Activated T-cell treated with anti-CD3 and anti-CD28 coated beads, Interleukin-2, amount 50 U/mL, for 1 hour (primary cell): Measurements from ENCODE around the gene RAB11FIP2.

Source experiments
- DNase-seq: peaks from one replicate; pipeline ENCODE4 v3.0.0-alpha.2; 2020

The RAB11FIP2 gene

DNA sequence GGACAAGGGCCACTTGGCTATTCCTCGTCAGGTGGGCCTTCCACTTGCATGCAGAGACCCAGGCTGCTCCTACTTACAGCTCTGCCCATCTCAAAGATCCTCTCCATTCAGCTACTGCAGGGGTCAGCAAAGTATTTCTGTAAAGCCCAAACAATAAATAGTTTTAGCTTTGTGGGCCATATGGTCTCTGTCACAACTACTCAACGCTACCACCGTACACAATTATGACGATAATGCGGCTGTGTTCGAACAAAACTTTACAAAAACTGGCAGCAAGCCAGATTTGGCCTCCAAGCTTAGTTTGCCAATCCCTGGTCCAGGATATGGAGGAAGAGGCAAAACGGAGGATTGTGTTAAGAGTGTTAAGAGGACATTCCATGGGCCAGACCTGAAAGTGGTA lies 12.8 kb downstream of the RAB11FIP2 start:
- no peak for DNase-seq

DNA sequence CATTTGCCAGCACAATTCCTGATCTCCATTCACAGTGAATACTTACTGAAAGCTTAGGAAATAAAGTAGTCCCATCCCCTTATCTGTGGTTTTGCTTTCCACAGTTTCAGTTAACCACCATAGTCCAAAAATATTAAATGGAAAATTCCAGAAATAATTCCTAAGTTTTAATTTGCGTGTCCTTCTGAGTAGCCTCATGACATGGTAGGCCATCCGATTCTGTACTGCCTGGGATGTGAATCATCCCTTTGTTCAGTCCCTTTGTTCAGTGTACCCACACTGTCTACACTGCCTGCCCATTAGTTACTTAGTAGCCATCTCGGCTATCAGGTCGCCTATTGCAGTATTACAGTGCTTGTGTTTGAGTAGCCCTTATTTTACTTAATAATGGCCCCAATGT lies 14.2 kb downstream of the RAB11FIP2 start:
- no peak for DNase-seq

DNA sequence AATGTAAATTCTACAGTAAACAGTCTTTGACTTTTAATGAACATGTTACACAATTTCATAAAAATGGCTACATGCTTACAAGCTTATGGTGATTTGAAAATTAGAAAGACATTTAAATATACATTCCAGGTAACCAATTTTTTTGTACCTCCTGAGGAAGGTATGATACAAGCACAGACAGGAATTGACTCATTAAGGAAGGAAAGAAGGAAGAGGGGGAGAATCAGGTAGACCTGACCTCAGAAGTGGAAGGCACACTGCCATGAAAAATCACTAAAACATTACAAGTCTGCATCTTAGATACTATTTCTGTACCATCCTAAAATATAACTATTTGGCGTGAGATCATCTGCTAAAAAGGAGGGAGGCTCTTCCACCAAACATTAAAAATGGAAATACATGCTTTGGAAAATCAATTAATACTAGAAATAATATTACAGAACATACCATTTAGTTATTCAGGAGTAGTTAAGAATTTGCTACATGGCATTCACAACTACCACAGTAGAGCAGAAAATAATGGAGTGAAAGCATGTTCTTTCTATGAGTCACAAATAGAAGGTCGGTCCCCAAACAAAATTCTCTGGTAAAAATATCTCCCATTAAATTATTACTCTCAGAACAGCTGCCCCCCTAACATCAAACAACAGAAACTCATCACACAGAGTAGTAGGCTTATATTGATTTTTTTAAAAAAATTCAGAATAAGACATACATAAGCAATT lies 15.2 kb downstream of the RAB11FIP2 start:
- DNase-seq: no peak

DNA sequence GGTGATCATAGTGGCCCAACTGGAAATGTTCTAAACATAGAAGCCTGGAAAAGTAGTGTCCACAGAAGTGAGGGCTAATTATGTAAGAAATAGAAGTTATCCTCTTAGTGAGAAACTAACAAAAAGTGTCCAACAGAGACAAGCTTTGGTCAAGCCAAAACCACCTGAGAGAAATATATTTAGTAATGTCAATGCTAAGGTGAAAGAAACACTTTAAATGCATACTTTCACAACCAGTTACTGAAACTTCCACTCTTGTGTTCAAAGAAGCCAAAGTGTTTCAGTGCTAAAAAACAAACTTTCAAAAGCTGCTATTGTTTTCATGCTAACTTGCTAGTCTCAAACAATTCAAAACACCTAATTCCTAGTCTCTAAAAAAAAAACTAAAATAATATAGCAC lies 18.1 kb downstream of the RAB11FIP2 start:
- DNase-seq: no peak

DNA sequence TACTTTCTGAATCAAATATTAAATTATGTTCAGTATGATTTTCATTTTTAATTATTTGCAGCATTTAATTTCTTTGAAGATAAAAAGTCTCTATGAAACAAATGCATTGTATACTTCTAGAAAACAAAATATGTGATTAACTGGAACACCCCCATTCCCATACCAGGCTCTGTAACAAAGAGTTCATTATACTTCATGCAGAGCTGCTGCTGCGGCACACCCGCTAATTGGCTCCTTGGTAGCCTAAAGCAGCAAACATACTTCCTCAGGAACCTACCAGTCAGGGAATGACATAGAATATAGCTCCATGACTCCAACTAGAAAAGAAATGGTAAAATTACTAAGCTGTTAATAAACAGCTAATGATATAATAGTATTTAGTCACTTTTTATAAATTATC lies 19.3 kb downstream of the RAB11FIP2 start:
- DNase-seq: no peak

DNA sequence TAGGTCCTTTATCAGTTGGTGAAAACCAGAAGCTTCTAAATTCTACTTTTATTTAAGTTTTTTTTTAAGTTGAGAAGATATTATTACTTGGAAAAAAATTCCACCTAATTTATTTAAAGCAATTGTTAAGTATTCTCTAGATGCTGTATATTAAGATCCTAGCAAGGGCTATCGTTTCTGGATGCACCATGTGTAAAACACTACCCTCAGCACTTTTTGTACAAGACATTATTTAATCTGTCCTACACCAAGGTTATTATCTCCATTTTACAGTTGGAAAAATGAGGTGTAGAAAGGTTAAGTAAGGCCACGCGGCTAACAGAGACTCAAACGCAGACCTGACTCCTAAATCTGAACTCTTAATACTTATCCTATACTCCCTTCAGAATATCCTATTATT lies 19.8 kb downstream of the RAB11FIP2 start:
- DNase-seq: no peak

DNA sequence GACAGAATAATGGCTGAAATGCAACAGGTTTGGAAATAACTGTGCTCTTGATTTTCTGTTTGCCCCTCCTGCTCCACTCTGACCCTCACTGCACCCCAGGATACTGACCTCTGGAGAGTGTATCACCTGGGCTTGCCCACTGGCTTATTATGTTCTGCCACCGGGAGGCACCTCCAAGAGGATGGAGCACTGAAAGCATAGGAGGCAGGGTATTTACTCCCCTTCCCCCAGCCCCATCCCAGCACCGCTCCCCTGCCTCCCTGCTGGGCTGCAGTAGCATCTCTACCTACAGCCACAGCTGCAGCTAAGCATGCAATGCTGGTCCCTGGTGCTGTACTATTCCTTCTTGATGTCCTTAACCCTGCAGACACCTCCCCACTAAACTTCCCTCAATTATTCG lies 26.4 kb downstream of the RAB11FIP2 start:
- no peak for DNase-seq

DNA sequence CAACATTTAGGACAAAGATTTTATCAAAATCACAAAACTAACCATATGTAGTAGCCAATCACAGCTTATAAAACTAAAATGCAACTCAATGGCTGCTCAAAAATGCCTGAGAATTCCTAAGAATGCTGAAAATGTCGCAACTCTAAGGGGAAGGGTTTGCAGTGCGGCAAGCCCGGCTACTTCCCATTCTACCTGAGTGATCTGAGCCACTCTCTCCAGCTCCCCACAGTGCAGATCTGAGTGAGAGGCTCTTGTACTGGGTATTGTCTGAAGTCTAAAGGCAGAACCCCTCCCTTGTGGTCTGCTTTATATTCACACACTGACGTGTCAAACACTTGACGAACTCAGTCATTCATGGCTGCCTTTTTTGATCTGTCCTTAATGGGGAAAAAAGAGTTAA lies 28.9 kb downstream of the RAB11FIP2 start:
- no peak for DNase-seq

DNA sequence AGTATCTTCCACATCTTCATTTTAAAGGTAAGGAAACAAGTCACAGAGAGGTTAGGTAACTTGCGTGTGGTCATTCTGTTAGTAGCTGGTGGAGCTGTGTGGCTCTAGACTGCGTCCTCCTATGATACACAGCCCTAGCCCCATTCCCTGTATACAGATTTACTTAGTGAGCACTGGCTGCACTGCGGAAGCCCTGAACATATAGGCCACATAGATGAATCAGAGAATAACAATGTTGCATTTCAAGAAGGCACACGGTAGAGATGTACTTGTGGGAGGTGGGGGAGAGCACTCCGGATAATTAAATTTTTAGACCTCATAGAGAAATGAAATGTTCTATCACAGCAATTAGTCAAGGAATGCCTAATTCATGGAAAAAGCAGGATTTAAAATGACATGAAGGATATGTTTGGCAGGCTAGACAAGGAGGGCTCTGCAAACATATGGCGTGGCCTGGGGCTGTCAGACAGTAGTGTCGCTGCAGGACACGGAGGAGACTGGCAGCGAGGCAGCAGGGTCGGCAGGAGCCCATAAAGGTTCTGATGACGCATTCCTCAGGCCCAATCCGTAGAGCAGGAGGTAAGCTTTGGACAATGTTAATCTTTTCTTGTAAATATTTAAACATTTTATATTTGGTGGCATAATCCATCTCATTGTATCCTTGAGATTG lies 29.5 kb downstream of the RAB11FIP2 start:
- no peak for DNase-seq

DNA sequence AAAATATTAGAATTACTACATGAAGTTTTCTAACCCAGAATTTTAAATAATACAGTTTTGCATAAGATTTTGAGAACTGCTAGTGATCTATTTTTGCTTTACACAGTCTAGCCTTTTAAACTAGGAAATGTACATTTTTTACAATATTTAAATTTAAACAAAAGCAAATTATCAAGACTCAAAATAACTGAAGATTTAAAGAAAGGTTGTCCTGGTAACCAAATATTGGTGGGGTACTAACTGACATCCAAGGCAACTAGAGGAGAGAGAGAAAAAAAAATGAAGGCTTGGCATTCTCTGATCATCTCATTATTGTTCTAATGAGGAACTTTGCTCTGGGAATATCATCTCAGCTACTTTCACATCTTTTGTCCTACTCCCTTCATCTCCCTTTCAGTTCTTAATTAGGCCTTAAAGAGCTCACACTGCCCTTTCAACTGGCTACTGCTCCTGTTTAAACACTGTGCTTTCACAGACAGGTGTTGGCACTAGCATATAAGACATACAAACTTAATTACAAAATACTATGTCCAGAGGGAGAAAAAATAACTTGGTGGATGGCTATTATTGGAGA lies 33.7 kb downstream of the RAB11FIP2 start:
- no peak for DNase-seq

DNA sequence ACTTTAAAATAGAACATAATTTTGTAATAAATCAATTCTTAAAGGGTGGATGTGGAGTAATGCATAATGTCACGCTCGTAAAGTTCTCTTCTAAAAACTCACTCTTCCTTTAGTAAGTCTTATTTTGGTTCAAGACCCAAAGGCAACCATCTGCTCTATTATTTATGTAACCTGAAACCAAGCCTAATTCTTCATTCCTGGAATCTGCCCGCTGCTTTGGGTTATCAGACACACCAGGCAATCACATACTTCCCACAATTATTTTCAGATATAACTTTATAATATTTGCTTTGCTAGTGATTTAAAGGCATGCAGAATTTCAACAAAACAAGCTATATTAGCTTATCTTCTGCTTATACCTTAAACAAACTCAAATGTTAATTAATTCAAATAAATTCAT lies 39.0 kb downstream of the RAB11FIP2 start:
- no peak for DNase-seq

DNA sequence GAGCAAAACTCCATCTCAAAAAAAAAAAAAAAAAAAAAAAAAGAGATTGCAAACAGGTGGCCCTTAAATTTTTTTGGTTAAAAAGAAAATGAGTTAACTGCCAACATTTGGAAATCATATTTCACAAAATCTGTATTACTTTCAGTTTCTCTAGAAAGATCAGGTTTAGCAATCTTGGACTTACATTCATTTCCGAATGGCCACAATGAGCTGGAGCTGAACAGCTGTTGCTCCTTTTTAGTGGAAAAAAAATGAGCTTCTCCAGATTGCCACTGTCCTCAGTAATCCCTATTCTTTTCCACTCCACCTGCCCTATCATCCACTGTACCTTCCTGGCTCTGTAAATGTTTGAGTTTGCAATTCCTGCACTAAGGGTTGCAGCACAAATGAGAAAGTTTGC lies 43.6 kb downstream of the RAB11FIP2 start:
- no peak for DNase-seq

DNA sequence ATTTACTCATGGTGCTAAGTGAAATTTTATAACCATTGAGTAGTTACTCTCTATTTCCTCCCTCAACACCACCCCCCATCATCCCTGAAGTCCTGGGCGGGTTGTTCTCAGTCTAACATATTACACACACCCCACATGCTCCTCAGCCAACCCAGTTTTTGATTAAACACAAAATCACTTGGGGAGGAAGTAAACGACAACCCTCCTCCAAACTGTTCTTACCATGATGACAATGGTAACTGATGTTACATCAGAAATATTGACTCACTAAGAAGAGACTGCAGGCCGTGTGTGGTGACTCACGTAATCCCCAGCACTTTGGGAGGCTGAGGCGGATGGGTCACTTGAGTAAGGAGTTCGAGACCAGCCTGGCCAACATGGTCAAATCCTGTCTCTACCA lies 44.2 kb downstream of the RAB11FIP2 start:
- no peak for DNase-seq

DNA sequence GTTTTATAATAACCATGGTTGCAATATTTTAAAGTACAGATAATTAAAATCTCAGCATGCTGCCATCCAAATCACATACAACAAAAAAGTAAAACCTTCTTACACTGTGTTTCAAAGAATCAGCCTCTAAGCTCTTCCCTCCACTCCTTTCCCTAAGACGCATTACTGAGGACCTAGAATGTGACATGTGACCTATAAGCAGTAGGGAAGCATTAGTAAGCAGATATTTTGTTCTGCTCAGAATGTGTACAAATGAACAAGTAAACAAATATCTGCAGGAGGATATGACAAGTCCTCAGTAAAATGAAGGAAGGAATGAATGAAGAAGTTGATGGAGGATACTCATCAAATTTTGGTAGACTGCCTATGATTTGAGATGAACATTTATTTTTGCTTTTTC lies 49.1 kb downstream of the RAB11FIP2 start:
- DNase-seq: no peak

DNA sequence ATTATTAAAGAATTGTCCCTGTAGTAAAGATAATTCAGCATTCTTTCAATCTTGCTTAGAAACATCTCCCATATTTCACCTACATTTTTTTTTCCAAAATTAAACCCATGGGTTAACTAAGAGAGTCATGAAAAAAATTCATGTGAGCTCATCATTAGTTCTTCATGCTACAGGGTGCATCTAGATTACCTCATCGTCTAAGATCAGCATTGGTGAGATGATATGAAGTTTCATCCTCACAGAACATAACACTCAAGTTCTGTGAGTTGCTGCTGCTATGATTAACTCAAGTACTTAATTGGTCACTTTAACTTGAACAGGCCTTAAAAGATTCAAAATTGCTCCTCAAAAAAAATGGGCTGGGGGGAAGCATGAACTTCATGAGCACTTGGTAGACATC lies 50.0 kb downstream of the RAB11FIP2 start:
- no peak for DNase-seq

DNA sequence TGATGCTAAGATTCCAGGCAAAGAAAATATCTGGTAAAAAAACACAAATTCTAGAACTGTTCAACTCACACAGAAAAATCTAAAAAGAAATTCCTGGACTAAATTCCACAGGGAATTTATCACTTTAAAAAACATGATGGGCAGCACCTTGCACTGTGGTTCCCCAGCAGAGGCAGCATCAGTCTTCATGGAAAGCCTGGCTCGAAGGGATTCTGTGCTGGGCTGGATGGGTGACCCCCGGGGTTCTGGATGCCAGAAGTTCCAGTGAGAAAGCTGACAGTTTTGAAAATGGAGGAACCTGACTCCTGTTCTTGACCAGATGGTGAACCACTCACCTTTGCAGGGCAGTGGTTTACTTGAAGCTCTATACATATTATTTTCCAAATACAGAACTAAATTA lies 52.0 kb downstream of the RAB11FIP2 start:
- DNase-seq: no peak

DNA sequence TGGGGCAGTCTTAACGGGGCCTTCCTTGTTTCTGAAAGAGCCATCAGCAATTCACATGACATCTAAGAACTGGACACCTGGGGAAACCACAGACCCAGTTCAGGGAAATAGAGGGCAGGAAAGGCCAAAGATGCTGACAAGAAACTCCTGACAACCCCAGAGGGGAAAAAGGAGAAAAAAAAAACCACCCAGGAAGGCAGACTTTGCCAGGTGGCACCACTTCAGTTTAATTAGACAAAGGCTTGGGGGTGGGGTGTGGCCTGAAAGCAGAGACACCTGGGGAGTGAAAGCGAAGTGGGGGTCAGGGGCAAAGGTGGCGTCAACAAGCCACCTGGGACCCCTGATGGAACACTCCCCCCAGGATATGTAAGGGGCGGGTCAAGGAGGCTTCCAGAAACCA lies 53.6 kb downstream of the RAB11FIP2 start:
- DNase-seq: no peak

DNA sequence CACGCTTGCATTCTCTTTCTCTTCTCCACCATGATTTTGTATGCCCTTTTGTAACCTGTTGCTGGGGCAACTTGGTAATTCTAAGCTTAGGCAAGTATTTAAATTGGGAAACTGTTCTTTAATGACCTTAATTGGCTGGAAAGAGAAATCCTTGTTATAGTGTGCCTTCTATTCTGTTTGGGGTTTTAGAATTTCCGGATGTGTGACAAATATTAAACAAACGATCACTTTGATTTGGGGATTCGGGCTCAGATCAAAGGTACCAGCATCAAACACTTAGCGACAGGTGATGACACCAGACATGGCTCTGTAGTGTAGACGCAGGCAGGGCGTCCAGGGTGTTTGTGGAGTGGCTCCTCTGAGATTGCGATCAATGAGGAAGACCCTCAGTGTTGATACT lies 55.0 kb downstream of the RAB11FIP2 start:
- DNase-seq: no peak

DNA sequence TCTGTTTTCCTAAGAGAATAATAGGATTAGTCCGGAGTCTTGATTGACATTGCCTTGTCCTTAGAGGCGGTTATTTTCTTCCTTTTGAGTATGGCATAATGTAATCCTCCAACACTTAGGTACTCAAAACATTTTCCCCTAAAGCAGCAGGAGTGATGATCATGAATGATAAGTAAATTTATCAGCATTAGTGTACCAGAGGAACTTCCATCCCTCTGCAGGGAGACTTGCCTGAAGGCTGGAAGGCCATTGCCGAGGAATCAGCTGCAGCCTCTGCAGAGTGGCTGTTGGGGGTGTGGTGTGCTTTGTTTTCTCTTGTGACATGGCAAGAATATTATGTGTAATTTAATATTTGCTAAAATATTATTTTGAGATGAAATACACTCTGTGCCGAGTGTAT lies 56.8 kb downstream of the RAB11FIP2 start:
- no peak for DNase-seq

DNA sequence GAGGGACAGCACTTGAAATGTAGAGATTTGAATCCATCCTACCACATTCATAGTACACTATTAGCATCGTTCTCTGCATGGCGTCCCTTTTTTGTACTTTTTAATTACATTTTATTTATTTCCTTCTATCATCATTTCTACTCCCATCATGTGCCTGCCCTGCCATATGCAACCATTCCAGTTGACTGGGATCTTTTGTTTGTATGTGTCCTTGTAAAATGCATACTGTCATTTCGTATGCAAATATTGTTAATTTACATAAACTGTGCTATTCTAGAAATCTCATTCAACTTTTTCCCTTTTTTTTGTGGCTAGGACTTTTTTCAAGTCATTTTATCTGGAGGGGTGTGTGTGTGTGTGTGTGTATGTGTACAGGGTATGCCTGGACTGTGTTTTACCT lies 57.9 kb downstream of the RAB11FIP2 start:
- no peak for DNase-seq

DNA sequence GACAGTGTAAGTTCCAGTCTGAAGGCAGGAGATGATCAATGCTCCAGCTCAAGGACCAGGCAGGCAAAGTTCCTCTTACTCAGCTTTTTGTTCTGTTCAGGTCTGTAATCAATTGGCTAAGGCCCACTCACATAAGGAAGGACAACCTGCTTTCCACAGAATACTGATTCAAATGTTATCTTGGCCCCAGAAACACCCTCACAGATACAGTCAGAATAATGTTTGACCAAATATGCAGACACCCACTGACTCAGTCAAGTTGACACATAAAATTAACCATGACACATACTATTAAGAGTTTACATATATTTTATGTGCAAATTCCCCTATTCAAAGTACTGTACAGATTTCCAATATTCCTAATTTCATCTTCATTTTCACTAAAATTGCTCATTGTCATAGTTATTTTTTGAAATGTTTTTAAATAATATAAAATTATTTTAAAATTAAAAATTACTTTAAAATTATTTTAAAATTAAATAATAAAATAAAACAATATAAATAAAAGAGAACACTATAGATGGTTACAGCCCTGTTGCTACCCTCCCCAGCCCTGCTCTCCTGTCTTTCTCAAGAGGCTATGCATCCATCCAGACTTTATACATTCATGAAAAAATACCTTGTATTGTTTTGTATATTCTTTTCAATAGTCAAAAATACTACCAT lies 59.4 kb downstream of the RAB11FIP2 start:
- DNase-seq: no peak

DNA sequence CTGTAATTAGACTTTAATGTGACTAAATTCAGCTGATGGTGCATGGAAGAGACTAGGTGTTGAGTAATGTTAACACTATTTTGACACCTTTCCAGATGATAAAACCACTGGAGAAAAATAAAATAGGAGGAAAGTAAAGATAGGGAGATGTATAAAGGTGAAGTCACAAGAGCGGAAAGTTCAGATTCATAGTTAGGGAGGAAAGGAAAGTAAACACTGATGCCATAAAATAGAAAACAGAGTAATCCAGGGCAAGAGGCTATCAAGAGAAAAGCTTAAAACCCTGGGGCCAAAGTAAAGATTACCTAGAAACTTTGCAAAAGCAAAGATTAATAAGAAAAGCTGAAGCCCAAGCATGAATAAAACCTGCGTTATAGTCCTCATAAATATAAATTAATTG lies 62.8 kb downstream of the RAB11FIP2 start:
- DNase-seq: no peak

DNA sequence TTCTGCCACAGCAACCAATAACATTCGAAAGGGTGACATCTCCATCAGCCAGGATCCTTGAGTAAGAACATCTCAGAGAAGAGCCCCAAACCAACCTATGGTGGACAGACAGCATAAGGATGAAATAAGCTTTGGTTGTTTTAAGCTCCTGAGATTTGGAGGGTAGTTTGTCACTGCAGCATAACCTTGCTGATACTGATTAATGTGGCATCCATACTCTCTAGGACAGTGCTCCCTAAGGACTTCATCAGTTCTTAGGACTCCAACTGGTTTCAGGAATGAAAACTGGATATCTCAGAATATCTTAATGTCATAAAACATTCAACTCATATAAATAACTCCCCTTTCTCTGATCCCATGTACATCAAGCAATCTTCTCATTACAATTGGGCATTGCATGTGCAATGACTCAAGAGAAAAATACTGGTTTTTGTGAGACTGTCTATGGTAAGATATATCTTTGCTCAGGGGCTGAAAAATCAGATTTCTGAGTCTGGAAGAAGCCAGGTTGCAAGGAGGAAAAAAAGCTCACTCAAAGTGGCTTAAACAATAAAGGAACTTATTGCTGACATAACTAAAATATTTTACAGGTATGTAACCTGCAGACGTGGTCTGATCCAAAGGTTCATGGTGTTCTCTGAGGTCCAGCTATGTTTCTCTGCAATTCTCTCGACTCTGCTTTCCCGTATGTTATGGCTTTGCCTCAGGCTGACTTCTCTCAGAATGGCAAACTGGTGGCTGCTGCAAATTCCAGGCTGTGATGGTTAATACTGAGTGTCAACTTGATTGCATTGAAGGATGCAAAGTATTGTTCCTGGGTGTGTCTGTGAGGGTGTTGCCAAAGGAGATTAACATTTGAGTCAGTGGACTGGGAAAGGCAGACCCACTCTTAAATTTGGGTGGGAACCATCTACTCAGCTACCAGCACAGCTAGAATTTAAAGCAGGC lies 65.7 kb downstream of the RAB11FIP2 start:
- DNase-seq: no peak
